PC-3 (cell line): ENCODE data around the gene TMIE. TPM values are rescaled to one million over a fixed set of nuclear protein-coding genes. Genes with fewer than 3 reads are reported as not detected.

Source experiments
- ATAC-seq: fragments of 200-7000 bp; cut with Tn5 transposase; 2 replicates; pipeline ENCODE4 v1.9.1; 2020; ENCODE audit warnings: mild to moderate bottlenecking, moderate library complexity
- Bru-seq: library from RNA; stranded (reverse); fragments of 400-500 nt; gene quantifications from one replicate; lab custom pipeline; 2021; lab: Mats Ljungman, UMichigan
- BruChase-seq, 2 experiments: library from RNA; stranded (reverse); fragments of 400-500 nt; gene quantifications; one replicate each; lab custom pipeline; 2021; lab: Mats Ljungman, UMichigan
- BruUV-seq: library from RNA; stranded (reverse); fragments of 400-500 nt; replicated peaks from 2 replicates; lab custom pipeline; 2021; lab: Mats Ljungman, UMichigan
- CTCF ChIA-PET: fragments of 300-600 bp; sonication (Branson Sonifier 250); formaldehyde crosslinking; loops from one replicate; lab custom pipeline; 2022; ENCODE audit warnings: antibody characterized with exemption; lab: Charles Lee
- POLR2A ChIA-PET: fragments of 300-600 bp; sonication (Branson Sonifier 250); formaldehyde crosslinking; loops from one replicate; lab custom pipeline; 2022; ENCODE audit warnings: antibody characterized with exemption; ENCODE audit not compliant: unreplicated experiment; lab: Charles Lee
- DNase-seq: peaks from one replicate; pipeline ENCODE4 v3.0.0-alpha.2; 2015
- H2AFZ ChIP-seq: fragments of 300-600 bp; sonication (generic); 2 replicates; pipeline ENCODE4 v1.6.0; 2016; ENCODE audit warnings: antibody characterized with exemption, low read length
- H3F3A ChIP-seq: fragments of 300-600 bp; sonication (generic); one replicate; pipeline ENCODE4 v1.6.0; 2017; ENCODE audit warnings: antibody characterized with exemption, low read length, control low read depth, mild to moderate bottlenecking; ENCODE audit not compliant: unreplicated experiment
- H3K27ac ChIP-seq: fragments of 300-600 bp; sonication (generic); 2 replicates; pipeline ENCODE4 v1.5.1; 2016; ENCODE audit warnings: mild to moderate bottlenecking, low read length
- H3K27me3 ChIP-seq: fragments of 300-600 bp; sonication (generic); 2 replicates; pipeline ENCODE4 v1.6.1; 2016; ENCODE audit warnings: low read length, mixed read lengths
- H3K36me3 ChIP-seq: fragments of 300-600 bp; sonication (generic); 2 replicates; pipeline ENCODE4 v1.6.1; 2016; ENCODE audit warnings: low read depth, mixed run types, low read length, mixed read lengths
- H3K4me1 ChIP-seq: fragments of 300-600 bp; sonication (generic); 2 replicates; pipeline ENCODE4 v1.5.1; 2016; ENCODE audit warnings: low read length; ENCODE audit not compliant: insufficient read depth
- H3K4me2 ChIP-seq: fragments of 300-600 bp; sonication (generic); 2 replicates; pipeline ENCODE4 v1.6.0; 2016; ENCODE audit warnings: low read length
- H3K4me3 ChIP-seq: fragments of 300-600 bp; sonication (generic); 2 replicates; pipeline ENCODE4 v1.5.1; 2016; ENCODE audit warnings: mild to moderate bottlenecking, low read length, mixed read lengths
- H3K79me2 ChIP-seq: fragments of 300-600 bp; sonication (generic); 2 replicates; pipeline ENCODE4 v1.6.1; 2017; ENCODE audit warnings: low read length, mixed read lengths
- H3K9ac ChIP-seq: fragments of 300-600 bp; sonication (generic); 2 replicates; pipeline ENCODE4 v1.6.0; 2016; ENCODE audit warnings: mild to moderate bottlenecking, low read length
- H3K9me2 ChIP-seq: fragments of 300-600 bp; sonication (generic); replicated peaks from 2 replicates; pipeline ENCODE4 v1.6.1; 2016; ENCODE audit warnings: mixed run types, low read length, mixed read lengths
- H3K9me3 ChIP-seq: fragments of 300-600 bp; sonication (generic); 2 replicates; pipeline ENCODE4 v1.6.1; 2016; ENCODE audit warnings: low read length, mixed read lengths
- H4K20me1 ChIP-seq: fragments of 300-600 bp; sonication (generic); 2 replicates; pipeline ENCODE4 v1.6.1; 2016; ENCODE audit warnings: low read length, mixed read lengths
- EZH2 ChIP-seq: fragments of 300-600 bp; sonication (generic); IDR thresholded peaks from one replicate; pipeline ENCODE4 v1.6.1; 2017; ENCODE audit warnings: antibody characterized with exemption, mild to moderate bottlenecking, low read length; ENCODE audit not compliant: unreplicated experiment
- EZH2phosphoT487 ChIP-seq: fragments of 300-600 bp; sonication (generic); IDR thresholded peaks from 2 replicates; pipeline ENCODE4 v1.6.1; 2018; ENCODE audit warnings: mild to moderate bottlenecking, antibody characterized with exemption, low read length, borderline replicate concordance
- intact Hi-C: fragments of 100-400 bp; cut with micrococcal nuclease; formaldehyde crosslinking; loops from 2 replicates; pipeline ENCODE4 v1.9.0; 2023
- long read RNA-seq: library from polyadenylated mRNA; unstranded; transcript quantifications from one replicate; pipeline ENCODE4 v2.0.0, GENCODE V29; 2021; ENCODE audit not compliant: unreplicated experiment
- total RNA-seq: library from RNA; depleted of rRNA; stranded (reverse); fragments of >200 nt; gene quantifications from 2 replicates; pipeline ENCODE4 v1.2.3, GENCODE V29; 2014; rRNA removed
- TF ChIP-seq, protein P1 (sequence below): fragments of 300-600 bp; sonication (generic); conservative IDR thresholded peaks from 2 replicates; pipeline ENCODE4 v1.5.1; 2017; ENCODE audit warnings: antibody characterized with exemption, low read depth, mild to moderate bottlenecking, low read length

The TMIE gene, protein sequence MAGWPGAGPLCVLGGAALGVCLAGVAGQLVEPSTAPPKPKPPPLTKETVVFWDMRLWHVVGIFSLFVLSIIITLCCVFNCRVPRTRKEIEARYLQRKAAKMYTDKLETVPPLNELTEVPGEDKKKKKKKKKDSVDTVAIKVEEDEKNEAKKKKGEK
- total RNA-seq (0.52 and 0.66 TPM in 2 replicates), Bru-seq, nascent RNA (percentile 37 among the genes with signal in this experiment), BruChase-seq, experiment 1, labeled RNA remaining after a 6-hour chase (percentile 38 among the genes with signal in this experiment), BruChase-seq, experiment 2, labeled RNA remaining after a 2-hour chase (percentile 36 among the genes with signal in this experiment)
- long read RNA-seq, transcript TMIE-203 (4 exons, 1,634 nt), result major isoform, 10 of 14 reads
- long read RNA-seq, partial matches to known transcripts, result 1 of 14 reads
- long read RNA-seq, other reads (novel, unspliced or antisense), result 3 of 14 reads

DNA sequence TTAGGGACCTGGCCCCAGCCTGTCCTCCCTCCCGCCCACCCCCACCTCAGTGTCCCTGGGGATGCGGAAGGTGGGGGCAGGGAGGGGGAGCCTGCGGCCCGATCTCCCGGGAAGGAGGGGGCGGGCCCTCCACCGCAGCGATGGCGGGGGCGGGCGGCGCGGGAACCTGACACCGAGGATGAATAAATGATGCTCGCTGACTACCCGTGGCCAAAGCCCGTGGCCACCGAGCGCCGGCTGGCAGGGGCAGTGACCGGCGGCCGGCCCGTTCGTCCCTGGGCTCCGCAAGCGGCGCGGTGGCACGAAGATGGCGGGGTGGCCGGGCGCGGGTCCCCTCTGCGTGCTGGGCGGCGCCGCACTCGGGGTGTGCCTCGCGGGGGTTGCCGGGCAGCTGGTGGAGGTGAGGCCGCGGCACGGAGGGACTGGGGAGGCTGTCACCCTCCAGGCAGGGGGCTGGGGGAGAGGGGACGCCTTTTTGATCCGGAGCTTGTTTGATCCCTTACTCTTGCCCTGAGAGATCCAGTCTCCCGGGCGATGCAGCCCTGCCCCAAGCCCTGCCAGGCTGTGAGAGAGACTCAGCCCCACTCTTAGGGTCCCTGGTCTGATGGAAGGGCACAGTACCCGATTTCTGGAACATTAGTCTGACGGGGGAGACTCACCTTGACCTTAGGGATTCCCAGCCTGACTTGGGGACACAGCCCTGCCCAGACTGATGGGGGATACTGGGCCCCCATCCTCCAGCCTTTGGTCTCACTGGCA lies at the start of gene TMIE:
Gene TMIE, plus strand, starts transcription at position 212 of the 759 bp plus-strand sequence. Its CDS starts 96 bp downstream, at position 308.
- Histone ChIP-seq H3K4me1 (peaks cover 8% of the 10 kb centered on the region), H3K4me2 (no peak within 1 kb of the TSS), H3K9me2 (no peaks in the 10 kb centered on the region), H3K79me2 (no peaks in the 10 kb centered on the region), H3K9me3 (no peaks in the 10 kb centered on the region), H3K27ac (no peak within 1 kb of the TSS), H3K4me3 (no peak within 1 kb of the TSS), H3K27me3 (no peaks in the 10 kb centered on the region), H3K9ac (no peak within 1 kb of the TSS), H3F3A (no peaks in the 10 kb centered on the region), H2AFZ (no peak within 1 kb of the TSS), H3K36me3 (no peaks in the 10 kb centered on the region), H4K20me1 (no peaks in the 10 kb centered on the region)
- TF ChIP-seq, protein P1, sequence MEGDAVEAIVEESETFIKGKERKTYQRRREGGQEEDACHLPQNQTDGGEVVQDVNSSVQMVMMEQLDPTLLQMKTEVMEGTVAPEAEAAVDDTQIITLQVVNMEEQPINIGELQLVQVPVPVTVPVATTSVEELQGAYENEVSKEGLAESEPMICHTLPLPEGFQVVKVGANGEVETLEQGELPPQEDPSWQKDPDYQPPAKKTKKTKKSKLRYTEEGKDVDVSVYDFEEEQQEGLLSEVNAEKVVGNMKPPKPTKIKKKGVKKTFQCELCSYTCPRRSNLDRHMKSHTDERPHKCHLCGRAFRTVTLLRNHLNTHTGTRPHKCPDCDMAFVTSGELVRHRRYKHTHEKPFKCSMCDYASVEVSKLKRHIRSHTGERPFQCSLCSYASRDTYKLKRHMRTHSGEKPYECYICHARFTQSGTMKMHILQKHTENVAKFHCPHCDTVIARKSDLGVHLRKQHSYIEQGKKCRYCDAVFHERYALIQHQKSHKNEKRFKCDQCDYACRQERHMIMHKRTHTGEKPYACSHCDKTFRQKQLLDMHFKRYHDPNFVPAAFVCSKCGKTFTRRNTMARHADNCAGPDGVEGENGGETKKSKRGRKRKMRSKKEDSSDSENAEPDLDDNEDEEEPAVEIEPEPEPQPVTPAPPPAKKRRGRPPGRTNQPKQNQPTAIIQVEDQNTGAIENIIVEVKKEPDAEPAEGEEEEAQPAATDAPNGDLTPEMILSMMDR, result no peak
- no peak for TF ChIP-seq EZH2phosphoT487
- TF ChIP-seq EZH2, result no peak
- intact Hi-C loops, result no loop called here
- BruUV-seq, result no TSS peak
- POLR2A ChIA-PET, result no interaction called here
- ATAC-seq, result no peak
- CTCF ChIA-PET, result interaction anchor here (0.8 kb wide), 1 partner anchor 144 kb away, joined by 3 read pairs; no protein-coding TSS in a partner anchor
- DNase-seq, result no peak

DNA sequence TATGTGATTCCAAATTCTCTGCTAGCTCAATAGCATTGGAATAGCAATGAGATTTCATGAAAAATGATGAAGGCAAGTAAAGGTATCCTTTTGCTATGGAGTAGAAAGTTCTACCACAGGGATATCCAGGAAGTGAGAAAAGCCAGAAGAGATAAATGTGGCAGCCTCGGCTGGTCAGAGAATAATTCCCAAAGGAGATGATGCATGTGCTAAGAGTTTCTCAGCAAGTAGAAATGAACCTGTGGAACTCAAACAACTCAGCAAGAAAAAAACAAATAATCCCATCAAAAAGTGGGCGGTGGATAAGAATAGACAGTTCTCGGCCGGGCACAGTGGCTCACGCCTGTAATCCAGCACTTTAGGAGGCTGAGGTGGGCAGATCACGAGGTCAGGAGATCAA lies 45.9 kb upstream of the TMIE start:
- ATAC-seq (no peak), DNase-seq (no peak)
- H3K4me3 ChIP-seq, result no peak overlapping the region
- no peak overlapping the region for H3K4me2 ChIP-seq
- BruUV-seq, result no TSS peak
- no peak overlapping the region for H2AFZ ChIP-seq
- CTCF ChIA-PET, result no interaction called here
- no peak overlapping the region for H3K27ac ChIP-seq
- H4K20me1 ChIP-seq, result no peaks in the 10 kb centered on the region
- H3F3A ChIP-seq, result no peaks in the 10 kb centered on the region
- TF ChIP-seq EZH2 (no peak), EZH2phosphoT487 (no peak)
- TF ChIP-seq, protein P1, result no peak
- H3K9ac ChIP-seq, result no peak overlapping the region
- peaks cover 13% of the 10 kb centered on the region for H3K4me1 ChIP-seq
- H3K9me2 ChIP-seq, result no peaks in the 10 kb centered on the region
- POLR2A ChIA-PET, result no interaction called here
- no peaks in the 10 kb centered on the region for H3K9me3 ChIP-seq
- H3K79me2 ChIP-seq, result no peaks in the 10 kb centered on the region
- H3K36me3 ChIP-seq, result no peaks in the 10 kb centered on the region
- intact Hi-C loops, result no loop called here
- no peaks in the 10 kb centered on the region for H3K27me3 ChIP-seq
